HG03565 (cell line): ENCODE data around the gene L2HGDH.
"Not testable (repeated sequence)": the region's sequence is repeated elsewhere in the genome, so short reads cannot be mapped to it uniquely, and the experiment has no call there.

Experiments
- ATAC-seq: cut with Tn5 transposase; IDR thresholded peaks from one replicate; pipeline ENCODE4 v1.9.1; 2021; ENCODE audit warnings: mild to moderate bottlenecking, moderate library complexity; ENCODE audit not compliant: unreplicated experiment

L2HGDH gene

GRCh38 chr14:50340045-50340444 is 28.0 kb upstream of the L2HGDH start:
- ATAC-seq: no peak

GRCh38 chr14:50339178-50339804 is 27.3 kb upstream of the L2HGDH start:
- ATAC-seq: no peak

- ATAC-seq: no peak
Observed at GRCh38 chr14:50338587-50338986, 26.6 kb upstream of the L2HGDH start.

- ATAC-seq: no peak
Observed at GRCh38 chr14:50335989-50336824, 24.2 kb upstream of the L2HGDH start.

- ATAC-seq: no peak
Observed at GRCh38 chr14:50335389-50335788, 23.4 kb upstream of the L2HGDH start.

GRCh38 chr14:50334211-50334610 is 22.2 kb upstream of the L2HGDH start:
- ATAC-seq: no peak

GRCh38 chr14:50333014-50333509 is 21.0 kb upstream of the L2HGDH start:
- ATAC-seq: no peak

GRCh38 chr14:50331596-50331995 is 19.6 kb upstream of the L2HGDH start:
- no peak for ATAC-seq

- ATAC-seq: peak; percentile 83
Observed at GRCh38 chr14:50321009-50321660, 9.1 kb upstream of the L2HGDH start.

GRCh38 chr14:50320283-50320682 is 8.3 kb upstream of the L2HGDH start:
- ATAC-seq: peak; percentile 31

GRCh38 chr14:50319721-50320120 is 7.7 kb upstream of the L2HGDH start:
- no peak for ATAC-seq

GRCh38 chr14:50319293-50319692 is 7.3 kb upstream of the L2HGDH start:
- ATAC-seq: no peak

GRCh38 chr14:50318031-50318626 is 6.1 kb upstream of the L2HGDH start:
- no peak for ATAC-seq

- not testable (repeated sequence) for ATAC-seq
Observed at GRCh38 chr14:50314098-50314497, 2.1 kb upstream of the L2HGDH start.

GRCh38 chr14:50312734-50313054 is 665 bp upstream of the L2HGDH start:
- ATAC-seq: peak; percentile 17

GRCh38 chr14:50311337-50311971 is 575 bp downstream of the L2HGDH start:
- peak; percentile 9 for ATAC-seq

- ATAC-seq: no peak
Observed at GRCh38 chr14:50310445-50310844, 1.6 kb downstream of the L2HGDH start.

GRCh38 chr14:50308363-50308915 is 3.6 kb downstream of the L2HGDH start:
- no peak for ATAC-seq

- no peak for ATAC-seq
Observed at GRCh38 chr14:50303744-50304471, 8.1 kb downstream of the L2HGDH start.

- ATAC-seq: no peak
Observed at GRCh38 chr14:50301914-50302313, 10.1 kb downstream of the L2HGDH start.
